IMR-90 (cell line): Measurements from ENCODE around the gene NFX1. TPM values are rescaled to one million over a fixed set of nuclear protein-coding genes. Genes with fewer than 3 reads are reported as not detected.

Experiments
- ATAC-seq: fragments of 200-7000 bp; cut with Tn5 transposase; 2 replicates; pipeline ENCODE4 v1.9.1; 2020; ENCODE audit warnings: low read depth, mild to moderate bottlenecking, moderate library complexity
- BruUV-seq: library from RNA; stranded (reverse); fragments of 400-500 nt; replicated peaks from 2 replicates; lab custom pipeline; 2021; lab: Mats Ljungman, UMichigan
- CTCF ChIA-PET: fragments of 300-600 bp; formaldehyde crosslinking; extraction: SDS; loops from one replicate; lab custom pipeline; 2021; ENCODE audit warnings: antibody characterized with exemption; lab: Yijun Ruan, JAX
- POLR2A ChIA-PET: fragments of 300-600 bp; sonication (Branson Sonifier 250); formaldehyde crosslinking; loops from one replicate; lab custom pipeline; 2022; ENCODE audit warnings: antibody characterized with exemption; ENCODE audit not compliant: unreplicated experiment; lab: Charles Lee
- DNase-seq: peaks from one replicate; pipeline ENCODE4 v3.0.0; 2013
- H2AFZ ChIP-seq: replicated peaks from 2 replicates; pipeline ENCODE3; 2013; ENCODE audit warnings: low read length, mild to moderate bottlenecking; ENCODE audit not compliant: poor library complexity
- H2AK5ac ChIP-seq: 2 replicates; pipeline ENCODE4 v1.6.1; 2013; ENCODE audit warnings: low read depth, low read length, inconsistent platforms
- H2AK9ac ChIP-seq: replicated peaks from 2 replicates; pipeline ENCODE3; 2013; ENCODE audit warnings: mild to moderate bottlenecking, low read depth, low read length, moderate library complexity; ENCODE audit not compliant: poor library complexity
- H2BK120ac ChIP-seq: 2 replicates; pipeline ENCODE4 v1.6.1; 2013; ENCODE audit warnings: low read depth, low read length, inconsistent platforms
- H2BK15ac ChIP-seq: 3 replicates; pipeline ENCODE4 v1.6.1; 2013; ENCODE audit warnings: low read depth, low read length, inconsistent platforms
- H2BK20ac ChIP-seq: 2 replicates; pipeline ENCODE4 v1.6.1; 2013; ENCODE audit warnings: low read depth, mild to moderate bottlenecking, inconsistent platforms, low read length, moderate library complexity
- H2BK5ac ChIP-seq: 2 replicates; pipeline ENCODE4 v1.6.1; 2013; ENCODE audit warnings: mild to moderate bottlenecking, low read depth, low read length, inconsistent platforms; ENCODE audit not compliant: poor library complexity, severe bottlenecking
- H3K14ac ChIP-seq: replicated peaks from 2 replicates; pipeline ENCODE4 v1.6.1; 2013; ENCODE audit warnings: low read depth, low read length, inconsistent platforms
- H3K18ac ChIP-seq: 2 replicates; pipeline ENCODE4 v1.6.1; 2013; ENCODE audit warnings: low read depth, low read length, control low read depth
- H3K23ac ChIP-seq: 2 replicates; pipeline ENCODE4 v1.6.1; 2013; ENCODE audit warnings: low read depth, low read length, inconsistent platforms
- H3K27ac ChIP-seq: 2 replicates; pipeline ENCODE4 v1.5.1; 2013; ENCODE audit warnings: mild to moderate bottlenecking, control low read depth, low read length; ENCODE audit not compliant: insufficient read depth
- H3K27me3 ChIP-seq: 2 replicates; pipeline ENCODE4 v1.6.1; 2013; ENCODE audit warnings: low read length; ENCODE audit not compliant: control insufficient read depth, insufficient read depth
- H3K36me3 ChIP-seq: 2 replicates; pipeline ENCODE4 v1.6.1; 2013; ENCODE audit warnings: low read length, mixed read lengths; ENCODE audit not compliant: control insufficient read depth, insufficient read depth
- H3K4ac ChIP-seq: 2 replicates; pipeline ENCODE4 v1.6.1; 2013; ENCODE audit warnings: low read depth, low read length, inconsistent platforms
- H3K4me1 ChIP-seq: 2 replicates; pipeline ENCODE4 v1.6.1; 2013; ENCODE audit warnings: low read length, mixed read lengths; ENCODE audit not compliant: control insufficient read depth, insufficient read depth
- H3K4me2 ChIP-seq: 2 replicates; pipeline ENCODE4 v1.6.1; 2013; ENCODE audit warnings: low read depth, mild to moderate bottlenecking, control low read depth, low read length, moderate library complexity
- H3K4me3 ChIP-seq: 2 replicates; pipeline ENCODE4 v1.5.1; 2013; ENCODE audit warnings: low read depth, mild to moderate bottlenecking, control low read depth, low read length, moderate library complexity; ENCODE audit not compliant: insufficient read depth
- H3K56ac ChIP-seq: 2 replicates; pipeline ENCODE4 v1.6.1; 2013; ENCODE audit warnings: low read length, inconsistent platforms; ENCODE audit not compliant: insufficient read depth; ENCODE audit errors: extremely low read depth
- H3K79me1 ChIP-seq, 2 experiments: 2 replicates each; pipeline ENCODE4 v1.6.1; 2013; ENCODE audit warnings: low read length in 2 of 2, inconsistent platforms in 1 of 2, low read depth in 1 of 2
- H3K9ac ChIP-seq: 2 replicates; pipeline ENCODE4 v1.6.1; 2013; ENCODE audit warnings: low read depth, low read length, control low read depth
- H3K9me1 ChIP-seq: 2 replicates; pipeline ENCODE4 v1.6.1; 2013; ENCODE audit warnings: low read length, inconsistent platforms; ENCODE audit not compliant: insufficient read depth
- H3K9me3 ChIP-seq: 2 replicates; pipeline ENCODE4 v1.6.1; 2013; ENCODE audit warnings: low read length; ENCODE audit not compliant: control insufficient read depth, insufficient read depth
- H4K20me1 ChIP-seq: 2 replicates; pipeline ENCODE4 v1.6.1; 2013; ENCODE audit warnings: low read length, inconsistent platforms; ENCODE audit not compliant: insufficient read depth
- H4K5ac ChIP-seq: 2 replicates; pipeline ENCODE4 v1.6.1; 2013; ENCODE audit warnings: mild to moderate bottlenecking, low read depth, low read length, control low read depth
- H4K8ac ChIP-seq, 2 experiments: 2 replicates each; pipeline ENCODE4 v1.6.1; 2013; ENCODE audit warnings: low read depth in 2 of 2, low read length in 2 of 2, control low read depth in 1 of 2, inconsistent platforms in 1 of 2
- H4K91ac ChIP-seq: 2 replicates; pipeline ENCODE4 v1.6.1; 2013; ENCODE audit warnings: low read depth, low read length, inconsistent platforms; ENCODE audit not compliant: insufficient read depth
- CHD1 ChIP-seq: IDR thresholded peaks from 2 replicates; pipeline ENCODE4 v1.6.1; 2012; ENCODE audit warnings: low read depth, low read length, improper control_type of control experiment
- FOS ChIP-seq: fragments of 150-350 bp; IDR thresholded peaks from 2 replicates; pipeline ENCODE4 v1.6.1; 2016; ENCODE audit warnings: low read depth, low read length
- POLR2A ChIP-seq: IDR thresholded peaks from 2 replicates; pipeline ENCODE4 v1.6.1; 2012; ENCODE audit warnings: mild to moderate bottlenecking, low read depth, low read length
- RAD21 ChIP-seq: IDR thresholded peaks from 2 replicates; pipeline ENCODE4 v1.6.1; 2012; ENCODE audit warnings: low read length, improper control_type of control experiment
- WGBS, 2 experiments: methylation state at CpG; one replicate each; pipeline versions ENCODE4 v1.1.5 to v1.1.7; 2013; ENCODE audit warnings: missing lambda C conversion rate in 2 of 2; ENCODE audit not compliant: insufficient read length in 1 of 2; ENCODE audit errors: extremely low coverage in 2 of 2; 5-methylcytosine and 5-hydroxymethylcytosine counted together
- dilution Hi-C: fragments of 300-500 bp; cut with HindIII; formaldehyde crosslinking; loops from one replicate; pipeline ENCODE4 v1.14.3; 2018; ENCODE audit warnings: low sequenced_read_pairs; ENCODE audit not compliant: unreplicated experiment
- in situ Hi-C: fragments of 300-500 bp; cut with MboI; formaldehyde crosslinking; loops from 3 replicates; pipeline ENCODE4 v1.14.3; 2019; ENCODE audit warnings: low sequenced_read_pairs, inconsistent platforms, mixed read lengths
- intact Hi-C: fragments of 100-400 bp; cut with micrococcal nuclease; formaldehyde crosslinking; loops from 2 replicates; pipeline ENCODE4 v1.10.0; 2022
- polyA plus RNA-seq, 3 experiments: library from polyadenylated mRNA; depleted of rRNA; stranded (reverse); fragments of >200 nt; gene quantifications; 2 replicates each; pipeline ENCODE4 v1.2.3, GENCODE V29; 2012; ENCODE audit warnings: low replicate concordance in 1 of 3
- total RNA-seq: library from RNA; depleted of rRNA; stranded (reverse); fragments of >200 nt; gene quantifications from 2 replicates; pipeline ENCODE4 v1.2.3, GENCODE V29; 2012
- TF ChIP-seq, protein P1 (sequence below): conservative IDR thresholded peaks from 2 replicates; pipeline ENCODE4 v1.5.1; 2012; ENCODE audit warnings: mild to moderate bottlenecking, low read depth, low read length, improper control_type of control experiment

Gene NFX1
- total and polyA plus RNA-seq, 2 of the 4 experiments (the other 2 are of a cell fraction): 27.0 to 36.0 TPM

DNA sequence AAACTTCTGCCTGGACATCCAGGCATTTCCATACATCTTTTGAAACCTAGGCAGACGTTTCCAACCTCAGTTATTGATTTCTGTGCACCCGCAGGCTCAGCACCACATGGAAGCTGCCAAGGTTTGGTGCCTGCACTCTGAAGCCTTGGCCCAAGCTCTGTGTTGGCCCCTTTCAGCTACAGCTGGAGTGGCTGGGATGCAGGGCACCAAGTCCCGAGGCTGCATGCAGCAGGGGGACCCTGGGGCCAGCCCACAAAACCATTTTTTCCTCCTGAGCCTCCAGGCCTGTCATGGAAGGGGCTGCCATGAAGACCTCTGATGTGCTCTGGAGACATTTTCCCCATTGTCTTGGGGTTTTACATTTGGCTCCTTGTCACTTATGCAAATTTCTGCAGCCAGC lies 49.9 kb downstream of the NFX1 start:
- 100% methylated on average over 2 of the region's 3 CpGs; no CpG with 5 or more reads in 1 of the 2 experiments for WGBS, 2 experiments
- no peak overlapping the region for H3K4me3 ChIP-seq
- intact Hi-C loops (no loop called here), dilution Hi-C loops (no loop called here), in situ Hi-C loops (no loop called here)
- no peak overlapping the region for H2AK5ac ChIP-seq
- H2BK5ac ChIP-seq: no peak overlapping the region
- no peak overlapping the region for H2AK9ac ChIP-seq
- no peaks in the 10 kb centered on the region for H3K27me3 ChIP-seq
- DNase-seq: no peak
- H3K4me2 ChIP-seq: no peak overlapping the region
- H4K5ac ChIP-seq: no peak overlapping the region
- POLR2A ChIA-PET: no interaction called here
- H3K18ac ChIP-seq: no peak overlapping the region
- H3K79me1 ChIP-seq: no peaks in the 10 kb centered on the region; a peak in 1 of 4 replicates
- H3K9ac ChIP-seq: no peak overlapping the region
- no peaks in the 10 kb centered on the region for H3K9me1 ChIP-seq
- peaks cover 8% of the 10 kb centered on the region for H3K9me3 ChIP-seq
- no peak overlapping the region for H2BK20ac ChIP-seq
- H3K4me1 ChIP-seq: no peaks in the 10 kb centered on the region
- H4K8ac ChIP-seq: no peak overlapping the region
- no peak overlapping the region for H2BK120ac ChIP-seq
- no TSS peak for BruUV-seq
- no peak overlapping the region for H3K23ac ChIP-seq
- CTCF ChIA-PET: no interaction called here
- peaks cover 45% of the 10 kb centered on the region for H3K36me3 ChIP-seq
- no peak overlapping the region for H3K27ac ChIP-seq
- no peak overlapping the region for H3K4ac ChIP-seq
- H4K91ac ChIP-seq: no peak overlapping the region
- H2BK15ac ChIP-seq: no peak overlapping the region
- no peak overlapping the region for H3K14ac ChIP-seq
- H2AFZ ChIP-seq: no peak overlapping the region
- H3K56ac ChIP-seq: no peak overlapping the region
- ATAC-seq: no peak
- TF ChIP-seq, protein P1, sequence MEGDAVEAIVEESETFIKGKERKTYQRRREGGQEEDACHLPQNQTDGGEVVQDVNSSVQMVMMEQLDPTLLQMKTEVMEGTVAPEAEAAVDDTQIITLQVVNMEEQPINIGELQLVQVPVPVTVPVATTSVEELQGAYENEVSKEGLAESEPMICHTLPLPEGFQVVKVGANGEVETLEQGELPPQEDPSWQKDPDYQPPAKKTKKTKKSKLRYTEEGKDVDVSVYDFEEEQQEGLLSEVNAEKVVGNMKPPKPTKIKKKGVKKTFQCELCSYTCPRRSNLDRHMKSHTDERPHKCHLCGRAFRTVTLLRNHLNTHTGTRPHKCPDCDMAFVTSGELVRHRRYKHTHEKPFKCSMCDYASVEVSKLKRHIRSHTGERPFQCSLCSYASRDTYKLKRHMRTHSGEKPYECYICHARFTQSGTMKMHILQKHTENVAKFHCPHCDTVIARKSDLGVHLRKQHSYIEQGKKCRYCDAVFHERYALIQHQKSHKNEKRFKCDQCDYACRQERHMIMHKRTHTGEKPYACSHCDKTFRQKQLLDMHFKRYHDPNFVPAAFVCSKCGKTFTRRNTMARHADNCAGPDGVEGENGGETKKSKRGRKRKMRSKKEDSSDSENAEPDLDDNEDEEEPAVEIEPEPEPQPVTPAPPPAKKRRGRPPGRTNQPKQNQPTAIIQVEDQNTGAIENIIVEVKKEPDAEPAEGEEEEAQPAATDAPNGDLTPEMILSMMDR: no peak
- no peak for TF ChIP-seq CHD1
- no peak for TF ChIP-seq RAD21
- TF ChIP-seq POLR2A: no peak
- TF ChIP-seq FOS: no peak
- H4K20me1 ChIP-seq: no peaks in the 10 kb centered on the region
